HG03378 (cell line): Measurements from ENCODE around the gene RBM42.
A peak's percentile ranks its signal among the peaks of the same experiment; 100 is the strongest.
"Not testable (repeated sequence)": the region's sequence is repeated elsewhere in the genome, so short reads cannot be mapped to it uniquely, and the experiment has no call there.

Experiments
- ATAC-seq: cut with Tn5 transposase; IDR thresholded peaks from one replicate; pipeline ENCODE4 v1.9.1; 2021; ENCODE audit warnings: mild to moderate bottlenecking, moderate library complexity; ENCODE audit not compliant: unreplicated experiment

Gene RBM42

DNA sequence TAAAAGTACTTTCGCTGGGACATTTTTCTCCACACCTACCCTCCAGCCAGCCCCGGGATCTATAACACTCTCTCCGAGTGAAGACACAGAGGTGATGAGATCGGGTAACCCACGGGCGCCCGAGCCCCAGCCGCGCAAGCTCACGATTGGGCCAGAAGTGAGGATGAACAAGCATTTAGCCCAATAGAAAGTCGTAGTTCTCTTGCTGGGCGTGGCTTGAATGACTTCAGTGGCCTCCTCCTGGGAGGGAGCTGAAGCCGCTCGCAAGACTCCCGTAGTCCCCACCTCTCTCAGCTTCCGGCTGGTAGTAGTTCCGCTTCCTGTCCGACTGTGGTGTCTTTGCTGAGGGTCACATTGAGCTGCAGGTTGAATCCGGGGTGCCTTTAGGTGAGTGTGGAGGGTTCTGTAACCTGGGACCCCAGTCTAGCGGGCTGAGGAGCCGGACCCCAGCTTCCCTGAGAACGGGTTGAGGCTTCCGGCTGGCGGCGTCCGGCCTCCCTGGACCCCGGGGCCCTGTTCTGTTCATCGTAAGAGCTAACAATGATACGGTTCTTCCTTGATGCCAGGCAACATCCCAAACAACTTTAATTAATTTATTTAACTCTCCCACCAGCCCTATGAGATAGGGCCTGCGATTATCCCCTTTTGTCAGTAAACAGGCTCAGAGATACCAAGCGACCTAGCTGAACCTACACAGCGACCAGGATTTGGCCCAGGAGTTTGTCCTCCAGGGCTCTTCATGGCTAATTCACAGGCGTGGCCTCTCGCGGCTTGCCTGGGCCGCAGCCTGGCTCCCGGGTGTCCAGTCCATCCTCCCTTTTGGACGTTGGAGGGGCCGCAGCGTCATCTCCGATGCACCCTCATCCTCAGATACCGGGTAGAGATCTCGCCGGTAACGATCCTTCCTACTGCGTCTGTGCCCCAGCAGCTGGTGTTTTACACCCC lies 19.5 kb downstream of the RBM42 start, which contains the start of gene COX6B1:
TSS of gene COX6B1 (plus strand) at position 307 of the 945 bp plus-strand sequence. CDS start 2,921 bp downstream, outside the sequence.
- ATAC-seq: peak; percentile 64

DNA sequence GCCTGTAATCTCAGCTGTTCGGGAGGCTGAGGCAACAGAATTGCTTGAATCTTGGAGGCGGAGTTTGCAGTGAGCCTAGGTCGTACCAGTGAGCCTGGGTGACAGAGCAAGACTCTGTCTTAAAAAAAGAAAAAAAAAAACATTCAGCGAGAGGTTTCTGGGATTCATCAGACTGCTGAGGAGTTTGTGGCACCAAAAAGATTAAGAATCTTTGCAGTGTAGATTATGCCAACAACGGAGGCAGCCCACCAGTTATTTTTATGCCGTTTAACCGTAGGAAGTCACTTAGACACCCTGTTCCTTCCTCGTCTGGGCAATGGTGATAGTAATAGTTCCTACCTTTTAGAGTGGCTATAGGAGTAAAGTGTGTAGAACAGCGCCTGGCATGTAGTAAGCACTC lies 21.7 kb downstream of the RBM42 start:
- ATAC-seq: no peak

DNA sequence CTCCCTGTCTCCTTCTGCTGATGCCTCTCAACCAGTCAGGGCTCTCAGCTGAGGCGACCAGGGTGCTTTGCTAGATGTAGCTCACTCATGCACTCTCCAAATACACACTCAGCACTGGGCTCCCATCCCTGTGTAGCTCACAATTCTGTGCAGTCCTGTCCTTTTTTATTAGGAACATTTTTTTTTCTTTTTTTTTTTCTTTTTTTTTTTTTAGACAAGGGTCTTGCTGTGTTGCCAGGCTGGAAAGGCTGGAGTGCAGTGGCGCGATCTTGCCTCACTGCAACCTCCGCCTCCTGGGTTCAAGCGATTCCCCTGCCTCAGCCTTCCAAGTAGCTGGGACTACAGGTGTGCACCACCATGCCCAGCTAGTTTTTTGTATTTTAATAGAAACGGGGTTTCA lies 26.0 kb downstream of the RBM42 start:
- ATAC-seq: not testable (repeated sequence)

DNA sequence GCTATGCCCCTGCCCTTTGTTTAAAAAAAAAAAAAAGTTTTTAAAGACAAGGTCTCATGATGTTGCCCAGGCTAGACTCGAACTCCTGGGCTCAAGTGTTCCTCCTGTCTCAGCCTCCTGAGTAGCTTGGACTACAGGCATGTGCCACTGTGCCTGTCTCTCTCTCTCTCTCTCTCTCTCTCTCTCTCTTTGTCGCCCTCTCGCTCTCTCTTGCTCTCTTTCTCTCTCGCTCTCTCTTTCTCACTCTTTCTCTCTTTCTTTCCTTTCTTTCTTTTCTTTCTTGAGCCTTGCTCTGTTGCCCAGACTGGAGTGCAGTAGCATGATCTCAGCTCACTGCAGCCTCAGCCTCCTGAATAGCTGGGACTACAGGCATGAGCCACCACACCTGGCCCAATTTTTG lies 26.8 kb downstream of the RBM42 start:
- ATAC-seq: no peak

DNA sequence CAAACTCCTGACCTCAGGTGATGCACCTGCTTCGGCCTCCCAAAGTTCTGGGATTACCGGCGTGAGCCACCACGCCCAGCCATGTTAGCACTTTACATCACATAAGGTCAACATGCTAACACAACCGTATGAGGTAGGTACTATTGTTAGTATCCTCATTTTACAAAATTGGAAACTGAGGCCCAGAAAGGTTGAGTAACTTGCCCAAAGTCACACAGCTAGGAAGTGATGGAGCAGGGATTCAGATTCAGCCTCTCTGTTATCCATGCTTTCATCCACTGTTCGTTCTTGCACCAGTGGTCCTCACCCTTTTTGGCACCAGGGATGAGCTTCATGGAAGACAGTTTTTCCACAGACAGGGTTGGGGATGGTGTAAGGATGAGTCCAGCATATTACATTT lies 27.9 kb downstream of the RBM42 start:
- no peak for ATAC-seq

DNA sequence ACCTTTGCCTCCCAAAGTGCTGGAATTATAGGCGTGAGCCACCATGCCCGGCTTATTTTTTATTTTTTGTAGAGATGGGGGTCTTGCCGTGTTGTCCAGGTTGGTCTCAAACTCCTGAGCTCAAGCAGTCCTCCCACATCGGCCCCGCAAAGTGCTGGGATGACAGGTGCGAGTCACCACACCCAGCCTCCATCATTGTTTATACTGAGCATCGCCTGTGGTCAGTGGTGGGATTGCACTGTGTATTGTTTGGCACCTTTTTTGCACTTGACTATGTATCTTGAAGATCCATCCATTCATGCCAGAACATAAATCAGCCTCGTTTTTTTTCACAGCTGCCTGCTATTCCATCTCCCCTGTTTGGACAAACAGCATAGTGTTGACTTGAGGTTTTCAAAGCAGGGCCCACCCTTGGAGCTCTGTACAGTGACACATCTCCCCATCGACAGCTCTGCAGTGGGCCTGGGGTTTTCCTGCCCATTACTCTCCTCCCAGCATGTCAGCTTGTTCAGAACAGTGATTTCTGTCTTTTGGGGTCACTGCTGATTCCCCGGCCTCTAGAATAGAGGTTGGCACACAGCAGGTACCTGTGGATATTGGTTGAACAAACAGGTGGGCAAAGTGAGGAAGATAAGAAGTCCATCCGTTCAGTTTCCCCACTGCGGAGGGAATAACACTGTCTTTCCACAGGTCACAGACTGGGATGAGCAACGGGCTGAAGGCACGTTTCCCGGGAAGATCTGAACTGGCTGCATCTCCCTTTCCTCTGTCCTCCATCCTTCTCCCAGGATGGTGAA lies 29.3 kb downstream of the RBM42 start:
- ATAC-seq: no peak

DNA sequence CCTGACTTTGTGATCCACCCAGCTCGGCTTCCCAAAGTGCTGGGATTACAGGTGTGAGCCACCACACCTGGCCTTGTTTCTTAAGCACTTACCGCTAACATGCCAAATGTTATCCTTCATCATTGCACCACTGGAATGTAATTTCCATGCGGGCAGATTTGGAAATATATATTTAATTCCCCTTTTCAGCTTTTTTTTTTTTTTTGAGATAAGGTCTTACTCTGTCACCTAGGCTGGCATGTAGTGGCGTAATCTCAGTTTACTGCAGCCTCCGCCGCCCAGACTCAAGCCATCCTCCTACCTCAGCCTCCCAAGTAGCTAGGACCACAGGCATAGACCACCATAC lies 33.1 kb downstream of the RBM42 start:
- no peak for ATAC-seq

DNA sequence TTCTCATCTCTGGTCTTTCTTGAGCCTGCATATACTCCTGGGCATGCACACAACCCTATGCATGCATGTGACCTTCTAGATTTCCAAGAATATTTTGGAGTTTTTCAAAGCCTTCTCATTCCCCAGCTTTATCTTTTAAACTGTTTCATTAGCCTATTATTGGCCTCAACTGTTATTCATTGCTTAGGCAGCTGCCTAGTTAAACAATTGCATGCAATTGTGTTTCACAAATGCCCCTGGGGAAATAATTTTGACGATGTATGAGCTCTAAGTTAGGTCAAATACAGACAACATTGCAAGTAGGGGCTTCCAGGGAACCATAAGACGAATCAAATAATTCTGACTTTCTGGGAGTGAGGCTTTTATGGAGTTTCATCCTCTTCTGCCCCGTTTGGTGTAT lies 35.1 kb downstream of the RBM42 start:
- no peak for ATAC-seq

DNA sequence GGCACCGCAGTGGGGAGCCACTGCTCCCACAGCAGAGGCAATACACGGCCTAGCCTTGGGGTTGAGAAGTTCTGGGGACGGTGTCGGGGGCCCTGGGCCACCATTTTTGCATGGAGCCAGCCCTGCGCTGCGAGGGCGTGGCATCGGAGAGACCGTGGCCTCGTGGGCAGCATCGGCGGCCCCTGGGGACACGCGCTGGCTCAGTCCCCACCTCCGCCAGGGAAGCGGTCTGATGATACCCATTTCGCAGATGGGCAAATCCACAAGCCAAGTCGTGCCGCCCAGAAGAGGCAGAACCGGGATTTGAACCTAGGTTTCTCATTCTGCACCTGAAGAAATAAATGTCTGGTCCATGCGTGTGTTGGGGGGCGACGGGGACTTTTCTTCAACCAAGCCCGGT lies 36.3 kb downstream of the RBM42 start:
- no peak for ATAC-seq

DNA sequence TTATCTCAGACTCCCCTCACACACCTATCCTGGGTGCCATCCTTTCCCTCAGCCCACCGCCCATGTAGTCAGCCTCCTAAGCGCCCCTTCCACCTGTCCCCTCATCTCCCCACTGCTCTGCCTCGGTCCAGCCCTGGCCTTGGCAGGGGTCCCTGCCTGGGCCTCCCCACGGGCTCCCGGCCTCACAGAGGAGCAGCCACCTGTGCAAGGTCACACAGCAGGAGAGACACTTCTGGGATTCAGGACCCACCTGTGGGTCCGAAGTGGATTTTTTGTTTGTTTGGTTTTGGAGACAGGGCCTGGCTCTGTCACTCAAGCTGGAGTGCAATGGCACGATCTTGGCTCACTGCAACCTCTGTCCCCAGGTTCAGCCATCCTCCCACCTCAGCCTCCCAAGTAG lies 36.8 kb downstream of the RBM42 start:
- no peak for ATAC-seq

DNA sequence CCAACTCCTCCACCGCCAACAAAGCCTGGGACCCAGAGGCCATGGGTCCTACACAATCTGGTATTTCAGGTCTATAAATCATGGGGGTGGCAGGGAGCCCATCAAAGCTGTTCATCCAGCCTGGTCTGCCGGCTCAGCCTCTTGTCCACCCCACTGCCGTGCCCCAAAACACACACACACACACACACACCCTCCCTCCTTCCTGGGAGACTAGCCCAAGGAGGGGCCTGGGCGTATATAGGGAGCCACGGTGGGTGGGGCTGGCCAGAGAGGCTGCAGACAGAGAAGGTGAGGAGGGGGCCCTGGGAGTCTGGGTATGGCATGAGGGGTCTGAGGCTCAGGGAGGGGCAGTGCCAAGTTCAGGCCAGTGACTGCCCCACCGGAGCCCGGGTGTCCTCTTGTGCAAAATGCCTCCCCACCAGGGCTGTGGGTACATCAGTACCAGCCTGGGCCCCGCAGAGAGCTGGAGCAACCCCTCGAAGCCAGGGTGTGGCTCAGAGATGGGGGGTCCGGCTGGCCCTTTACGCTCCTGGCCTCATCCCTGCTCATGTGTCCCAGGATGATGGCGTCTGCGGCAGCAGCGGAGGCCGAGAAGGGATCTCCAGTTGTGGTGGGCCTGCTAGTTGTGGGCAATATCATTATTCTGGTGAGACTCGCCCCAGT lies 37.5 kb downstream of the RBM42 start, which contains the start of gene UPK1A:
TSS of gene UPK1A (plus strand) at position 267 of the 663 bp plus-strand sequence. CDS start at position 563, 296 bp downstream.
- no peak for ATAC-seq

DNA sequence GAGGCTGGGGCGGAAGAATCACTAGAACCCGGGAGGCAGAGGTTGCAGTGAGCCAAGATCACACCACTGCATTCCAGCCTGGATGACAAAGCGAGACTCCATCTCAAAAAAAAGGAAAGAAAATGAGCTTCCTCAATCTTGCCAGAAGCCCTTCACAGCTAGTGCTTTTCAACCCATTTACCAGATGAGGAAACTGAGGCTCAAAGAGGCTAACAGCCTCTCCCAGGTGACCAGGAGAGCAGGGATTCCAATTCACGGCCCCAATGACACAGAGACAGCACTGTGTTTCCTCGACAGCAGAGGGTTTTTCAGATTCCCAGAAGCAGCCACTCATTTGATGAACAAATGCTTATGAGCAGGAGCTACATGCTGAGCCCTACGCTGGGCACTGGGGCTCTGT lies 40.7 kb downstream of the RBM42 start:
- no peak for ATAC-seq

DNA sequence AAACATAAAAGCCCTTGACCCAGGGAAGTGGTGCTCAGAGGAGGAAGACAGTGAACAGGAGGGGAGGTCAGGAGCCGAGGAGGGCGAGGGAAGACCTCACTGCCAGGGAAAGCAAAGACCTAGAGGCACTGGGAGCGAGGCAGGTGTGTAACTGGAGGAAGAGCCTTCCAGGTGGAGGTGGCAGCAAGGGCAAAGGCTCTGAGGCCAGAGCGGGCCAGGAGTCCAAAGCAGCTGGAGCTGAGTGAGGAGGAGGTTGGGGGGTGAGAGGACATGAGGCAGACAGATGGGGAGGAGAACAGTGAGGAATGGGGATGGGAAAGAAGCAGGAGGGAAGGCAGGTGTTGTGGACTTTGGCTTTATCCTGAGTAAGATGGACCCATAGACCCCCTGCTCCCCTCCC lies 41.1 kb downstream of the RBM42 start:
- no peak for ATAC-seq

DNA sequence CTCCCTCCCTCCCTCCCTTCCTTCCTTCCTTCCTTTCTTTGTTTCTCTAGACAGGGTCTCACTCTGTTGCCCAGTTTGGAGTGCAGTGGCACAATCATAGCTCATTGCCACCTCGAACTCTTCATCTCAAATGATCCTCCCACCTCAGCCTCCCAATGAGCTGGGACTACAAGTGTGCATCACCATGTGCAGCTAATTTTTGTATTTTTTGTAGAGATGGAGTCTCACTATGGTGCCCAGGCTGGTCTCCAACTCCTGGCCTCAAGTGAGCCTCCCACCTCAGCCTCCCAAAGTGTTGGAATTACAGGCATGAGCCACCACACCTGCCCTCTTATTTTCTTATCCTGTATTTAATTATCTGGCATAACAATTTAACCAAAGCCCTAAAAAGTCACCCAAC lies 41.9 kb downstream of the RBM42 start:
- ATAC-seq: no peak

DNA sequence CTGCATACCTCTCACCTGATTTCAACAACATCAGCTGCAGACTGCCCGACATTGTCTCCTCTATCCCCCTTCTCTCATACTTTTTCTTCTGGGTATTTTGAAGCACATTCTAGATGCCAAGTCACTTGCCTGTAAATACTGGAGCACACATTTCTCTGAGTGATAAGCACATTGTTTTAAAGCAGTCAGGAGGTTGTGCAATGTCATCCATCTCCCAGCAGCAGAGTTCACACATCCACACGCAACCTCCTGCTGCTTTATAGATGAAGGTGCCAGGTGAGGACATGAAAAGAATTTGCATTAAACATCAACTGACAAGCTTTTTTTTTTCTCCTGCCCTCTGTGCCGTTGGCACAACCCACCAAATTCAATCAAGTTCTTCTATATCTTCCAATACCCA lies 43.0 kb downstream of the RBM42 start:
- ATAC-seq: no peak

DNA sequence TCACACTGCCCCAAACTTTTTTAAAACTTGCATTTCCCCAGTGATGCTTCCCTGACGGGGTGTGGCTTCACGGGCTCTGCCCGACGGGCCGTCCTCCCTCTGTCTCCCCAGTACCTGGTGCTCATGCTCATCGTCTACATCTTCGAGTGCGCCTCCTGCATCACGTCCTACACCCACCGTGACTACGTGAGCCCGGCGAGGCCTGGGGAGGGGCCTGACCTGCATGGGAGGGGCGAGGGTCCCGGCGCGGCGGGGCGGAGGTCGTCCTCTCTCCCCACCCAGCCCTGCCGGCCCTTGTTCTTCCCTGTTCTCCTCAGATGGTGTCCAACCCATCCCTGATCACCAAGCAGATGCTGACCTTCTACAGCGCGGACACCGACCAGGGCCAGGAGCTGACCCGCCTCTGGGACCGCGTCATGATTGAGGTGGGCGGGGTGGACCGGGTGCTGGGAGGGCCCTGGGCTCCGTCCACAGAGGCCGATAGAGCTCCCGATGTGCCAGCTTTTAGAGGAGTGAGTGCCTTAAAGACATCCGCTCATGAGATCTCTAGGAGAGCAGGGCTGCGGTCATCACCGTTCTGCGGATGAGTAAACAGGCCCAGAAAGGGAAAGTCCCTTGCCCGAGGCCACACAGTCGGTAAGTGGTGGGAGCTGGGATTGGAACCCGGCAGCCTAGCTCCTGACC lies 44.4 kb downstream of the RBM42 start:
- no peak for ATAC-seq

DNA sequence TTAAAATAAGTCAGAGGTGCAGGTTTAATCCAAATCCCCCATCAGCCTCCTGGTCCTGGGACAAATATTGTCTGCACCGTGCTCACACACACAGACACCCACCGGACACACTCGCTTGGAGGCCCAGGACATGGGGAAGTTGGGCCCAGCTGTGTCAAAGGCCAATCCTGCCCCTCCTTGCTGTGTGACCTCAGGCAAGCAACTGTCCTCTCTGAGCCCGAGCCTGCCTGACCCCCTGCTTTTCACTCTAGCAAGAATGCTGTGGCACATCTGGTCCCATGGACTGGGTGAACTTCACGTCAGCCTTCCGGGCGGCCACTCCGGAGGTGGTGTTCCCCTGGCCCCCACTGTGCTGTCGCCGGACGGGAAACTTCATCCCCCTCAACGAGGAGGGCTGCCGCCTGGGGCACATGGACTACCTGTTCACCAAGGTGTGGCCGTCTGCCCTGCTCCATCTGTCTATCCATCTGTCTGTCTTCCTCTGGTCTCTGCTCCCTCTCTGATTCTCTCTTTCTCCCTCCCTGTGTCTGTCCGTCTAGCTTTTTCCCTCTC lies 46.8 kb downstream of the RBM42 start:
- ATAC-seq: no peak
